AG04449 (cell line): ENCODE results near the gene RNH1.

Source experiments
- CTCF ChIA-PET: fragments of 350-600 bp; formaldehyde crosslinking; extraction: SDS; loops from one replicate; lab custom pipeline; 2021; ENCODE audit warnings: antibody characterized with exemption; lab: Yijun Ruan, JAX
- POLR2A ChIA-PET: fragments of 400-600, 350-600 bp; formaldehyde crosslinking; extraction: SDS; loops from one replicate; lab custom pipeline; 2020; ENCODE audit warnings: antibody characterized with exemption, inconsistent platforms; lab: Yijun Ruan, JAX
- DNase-seq: peaks from one replicate; pipeline ENCODE4 v3.0.0-alpha.2; 2010; ENCODE audit warnings: low read depth, low spot score
- H3K4me3 ChIP-seq: 2 replicates; pipeline ENCODE4 v1.5.1; 2011; ENCODE audit warnings: low read depth, mild to moderate bottlenecking, control low read depth, low read length
- TF ChIP-seq, protein P1 (sequence below): IDR thresholded peaks from one replicate; pipeline ENCODE4 v1.5.1; 2011; ENCODE audit warnings: mild to moderate bottlenecking, moderate library complexity, low read length, control low read depth, inconsistent platforms; ENCODE audit not compliant: insufficient read depth; ENCODE audit errors: missing control alignments

RNH1 gene

DNA sequence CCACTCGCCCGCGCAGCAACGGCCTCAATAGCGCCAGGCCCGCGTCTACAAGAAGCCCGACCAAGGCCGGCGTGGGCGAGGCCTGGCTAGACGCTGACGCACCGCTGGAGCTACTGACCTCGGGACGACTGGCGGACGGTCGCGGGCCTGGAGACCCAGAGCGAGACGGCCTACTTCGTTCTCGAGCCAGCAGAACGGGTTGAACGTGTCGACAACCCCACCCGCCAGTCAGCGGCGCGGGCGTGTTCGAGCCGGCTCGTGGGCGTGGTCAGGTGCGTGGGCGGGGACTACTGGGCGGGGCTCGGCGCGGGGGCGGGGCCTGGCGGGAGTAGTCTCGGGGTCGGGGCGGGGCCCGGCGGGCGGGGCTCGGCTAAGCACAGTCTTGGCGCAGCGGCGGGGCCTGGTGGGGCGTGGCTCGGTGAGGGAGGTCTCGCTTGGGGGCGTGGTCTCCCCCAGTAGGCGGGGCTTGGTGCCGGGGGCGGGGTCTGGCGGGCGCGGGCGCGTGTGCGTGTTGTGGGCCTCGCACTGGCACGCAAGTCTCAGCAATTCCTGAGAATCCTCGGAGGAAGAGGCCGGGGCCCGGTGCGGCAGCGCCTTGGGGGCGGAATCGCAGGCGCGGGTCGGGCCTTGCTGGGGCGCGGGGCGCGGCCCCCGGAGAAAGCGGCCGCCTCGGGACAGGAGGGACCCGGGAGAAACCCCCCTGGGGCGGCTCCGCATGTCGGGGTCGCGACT, at the start of gene RNH1:
Gene RNH1, minus strand, starts transcription at position 248 of the 732 bp plus-strand sequence. CDS start 5,080 bp downstream, outside the sequence.
- peak within 1 kb of the TSS; percentile 97 for H3K4me3 ChIP-seq
- POLR2A ChIA-PET, result interaction anchor here (0.6 to 0.9 kb wide), 6 partner anchors 11 to 297 kb away, joined by 3 to 5 read pairs (median 4); no protein-coding TSS in a partner anchor
- TF ChIP-seq, protein P1, sequence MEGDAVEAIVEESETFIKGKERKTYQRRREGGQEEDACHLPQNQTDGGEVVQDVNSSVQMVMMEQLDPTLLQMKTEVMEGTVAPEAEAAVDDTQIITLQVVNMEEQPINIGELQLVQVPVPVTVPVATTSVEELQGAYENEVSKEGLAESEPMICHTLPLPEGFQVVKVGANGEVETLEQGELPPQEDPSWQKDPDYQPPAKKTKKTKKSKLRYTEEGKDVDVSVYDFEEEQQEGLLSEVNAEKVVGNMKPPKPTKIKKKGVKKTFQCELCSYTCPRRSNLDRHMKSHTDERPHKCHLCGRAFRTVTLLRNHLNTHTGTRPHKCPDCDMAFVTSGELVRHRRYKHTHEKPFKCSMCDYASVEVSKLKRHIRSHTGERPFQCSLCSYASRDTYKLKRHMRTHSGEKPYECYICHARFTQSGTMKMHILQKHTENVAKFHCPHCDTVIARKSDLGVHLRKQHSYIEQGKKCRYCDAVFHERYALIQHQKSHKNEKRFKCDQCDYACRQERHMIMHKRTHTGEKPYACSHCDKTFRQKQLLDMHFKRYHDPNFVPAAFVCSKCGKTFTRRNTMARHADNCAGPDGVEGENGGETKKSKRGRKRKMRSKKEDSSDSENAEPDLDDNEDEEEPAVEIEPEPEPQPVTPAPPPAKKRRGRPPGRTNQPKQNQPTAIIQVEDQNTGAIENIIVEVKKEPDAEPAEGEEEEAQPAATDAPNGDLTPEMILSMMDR, result no peak
- CTCF ChIA-PET, result interaction anchor here (0.6 to 4.4 kb wide), 3 partner anchors 11 to 59 kb away, joined by 3 to 57 read pairs (median 11); no protein-coding TSS in a partner anchor
- peak; percentile 49 for DNase-seq

DNA sequence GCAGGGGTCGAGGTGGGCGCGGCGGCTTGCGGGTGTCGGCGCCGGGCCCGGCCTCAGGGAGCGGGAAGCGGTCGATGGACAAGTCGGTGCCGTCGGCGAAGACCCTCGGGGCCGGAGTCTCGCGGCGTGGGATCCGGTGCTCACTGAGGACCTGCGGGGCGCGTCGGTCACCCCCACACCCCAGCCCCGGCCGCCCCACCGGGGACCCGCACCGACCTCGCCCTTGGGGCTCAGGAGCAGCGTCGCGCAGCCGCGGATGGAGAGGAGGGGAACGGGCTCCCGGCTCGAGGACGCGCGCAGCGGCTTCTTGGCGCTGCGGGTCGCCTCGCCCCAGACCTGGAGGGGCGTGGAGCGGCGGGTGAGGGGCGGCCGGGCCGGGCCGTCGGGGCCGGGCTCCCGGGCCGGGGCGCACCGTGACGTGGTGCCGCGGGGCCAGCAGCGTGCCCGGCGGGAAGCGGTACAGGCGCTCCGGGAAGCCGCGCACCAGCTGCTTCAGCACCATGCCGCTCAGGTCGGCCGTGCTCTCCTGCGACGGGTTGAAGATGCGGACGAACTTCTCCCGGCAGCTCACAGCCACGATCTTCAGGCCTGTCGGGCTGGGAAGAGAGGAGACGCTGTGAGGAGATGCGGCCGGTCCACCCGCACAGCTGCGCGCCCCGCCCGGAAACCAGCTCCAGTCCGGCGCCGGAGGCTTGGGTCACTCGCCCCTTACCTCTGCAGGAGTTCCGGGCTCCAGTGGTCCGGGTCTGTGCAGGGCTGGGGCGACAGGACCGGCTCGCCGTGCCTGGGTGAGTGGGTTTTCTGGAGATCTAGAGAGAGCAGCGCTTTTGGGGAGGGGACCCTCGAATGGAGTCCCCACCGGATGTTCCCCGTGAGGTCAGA, 49.0 kb upstream of the RNH1 start:
- no peak for DNase-seq
- TF ChIP-seq, protein P1, result no peak
- CTCF ChIA-PET, result interaction anchor here (0.6 to 4.6 kb wide), 12 partner anchors 8 to 321 kb away, joined by 3 to 34 read pairs (median 10); partner anchors contain the start of gene LRRC56
- POLR2A ChIA-PET, result interaction anchor here (0.6 to 0.8 kb wide), 2 partner anchors 10 to 20 kb away, joined by 3 read pairs; partner anchors contain the start of gene PHRF1
- no peak overlapping the region for H3K4me3 ChIP-seq

DNA sequence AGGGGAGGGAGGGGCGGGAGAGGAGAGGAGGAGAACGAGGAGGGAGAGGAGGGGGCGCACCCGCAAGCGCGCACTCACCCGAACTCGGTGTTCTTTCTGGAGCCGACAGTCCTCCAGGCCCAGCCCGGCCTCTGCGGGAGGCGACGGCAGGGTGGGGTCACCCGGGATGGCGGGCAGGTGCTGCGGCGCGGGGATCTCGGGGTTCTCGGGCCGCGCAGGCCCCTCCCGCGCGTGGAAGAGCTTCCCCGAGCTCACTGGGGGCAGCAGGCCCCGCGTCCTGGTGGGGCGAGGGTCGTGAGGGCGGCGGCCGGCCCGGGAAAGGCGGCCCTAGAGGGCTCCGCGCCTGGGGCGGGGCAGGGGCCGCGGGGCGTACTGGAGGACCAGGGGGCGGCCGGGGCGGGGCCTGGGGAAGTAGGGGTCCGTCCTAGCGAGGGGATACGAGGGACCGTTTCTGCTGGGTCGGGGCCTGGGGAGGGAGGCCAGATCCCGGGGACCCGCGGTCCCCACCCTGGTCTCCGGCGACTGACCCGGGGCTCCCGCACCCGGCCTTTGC, 48.3 kb upstream of the RNH1 start:
- POLR2A ChIA-PET, result no interaction called here
- no peak overlapping the region for H3K4me3 ChIP-seq
- CTCF ChIA-PET, result interaction anchor here (0.6 to 4.6 kb wide), 15 partner anchors 10 to 322 kb away, joined by 3 to 34 read pairs (median 6); partner anchors contain the start of gene LRRC56
- no peak for DNase-seq
- TF ChIP-seq, protein P1, result no peak

GRCh38 chr11:554428-555226, 47.6 kb upstream of the RNH1 start:
- ChIA-PET CTCF (interaction anchor here (0.8 to 4.6 kb wide), 18 partner anchors 11 to 221 kb away, joined by 3 to 34 read pairs (median 5); partner anchors contain the start of gene LRRC56), POLR2A (no interaction called here)
- TF ChIP-seq, protein P1, result peak; percentile 81
- no peak for DNase-seq
- H3K4me3 ChIP-seq, result no peak overlapping the region

DNA sequence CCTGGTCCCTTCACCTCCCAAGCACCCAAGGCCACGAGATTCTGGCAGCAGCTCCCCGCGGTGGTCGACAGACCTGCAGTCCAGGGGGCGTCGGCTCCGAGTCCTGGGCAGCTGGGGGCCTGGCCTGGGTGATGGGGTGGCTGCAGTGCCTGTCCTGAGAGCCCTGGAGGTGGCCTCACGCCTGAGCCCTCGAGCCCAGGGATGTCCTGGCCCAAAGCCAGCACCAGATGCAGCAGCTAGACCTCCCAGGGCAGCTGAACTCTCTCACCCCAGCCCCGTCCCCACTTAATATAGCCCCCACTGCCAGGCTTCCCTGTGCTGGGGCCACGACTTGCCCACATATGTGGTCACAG, 46.9 kb upstream of the RNH1 start:
- ChIA-PET CTCF (interaction anchor here (0.9 to 4.6 kb wide), 14 partner anchors 10 to 222 kb away, joined by 3 to 34 read pairs (median 6); partner anchors contain the start of gene LRRC56), POLR2A (no interaction called here)
- TF ChIP-seq, protein P1, result no peak
- DNase-seq, result no peak
- H3K4me3 ChIP-seq, result no peak overlapping the region
